HG02973 (cell line): ENCODE results near the gene KCNH1.

Source experiments
- ATAC-seq: cut with Tn5 transposase; IDR thresholded peaks from one replicate; pipeline ENCODE4 v1.9.1; 2021; ENCODE audit warnings: moderate library complexity; ENCODE audit not compliant: unreplicated experiment

Gene KCNH1

DNA sequence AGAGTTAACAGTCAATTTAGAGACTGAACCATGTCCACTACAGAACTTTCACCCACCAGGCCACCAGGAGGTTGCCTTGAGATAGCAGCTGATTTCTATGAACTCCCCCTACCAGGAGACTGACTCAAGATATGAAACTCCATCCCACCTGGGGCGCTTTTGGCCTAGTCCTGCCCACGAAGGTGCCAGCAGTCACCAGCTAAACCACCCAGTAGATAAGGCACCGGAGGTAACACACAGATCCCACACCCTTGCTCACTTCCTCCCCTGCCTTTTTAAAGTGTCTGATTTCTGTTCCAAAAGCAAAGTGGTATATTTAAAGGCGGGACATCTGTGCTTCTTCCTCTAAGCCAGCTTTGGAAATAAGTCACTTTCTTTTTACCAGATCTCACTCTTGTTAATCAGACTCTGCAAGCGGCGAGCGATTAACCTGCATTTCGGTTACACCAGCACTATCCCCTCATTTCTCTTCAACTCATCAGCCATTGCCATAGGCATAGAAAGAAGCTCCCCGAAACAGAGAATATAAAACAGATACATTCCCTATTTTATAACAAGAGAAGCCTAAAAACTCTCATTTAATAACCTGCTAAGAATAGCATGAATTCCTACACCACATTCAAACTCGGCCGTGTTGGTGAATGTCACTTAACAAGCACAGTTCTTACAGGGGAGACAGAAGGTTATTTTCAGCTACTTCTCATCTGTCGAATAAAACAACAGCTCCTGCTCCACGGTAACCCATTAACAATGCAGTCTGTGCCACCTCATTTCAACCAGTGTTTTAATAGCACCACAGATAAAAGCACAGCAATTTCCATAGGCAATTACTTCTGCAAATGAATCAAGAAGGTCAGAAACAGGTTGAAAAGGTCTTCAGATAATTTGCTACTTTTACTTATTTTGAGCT lies 318.1 kb downstream of the KCNH1 start:
- ATAC-seq = no peak

DNA sequence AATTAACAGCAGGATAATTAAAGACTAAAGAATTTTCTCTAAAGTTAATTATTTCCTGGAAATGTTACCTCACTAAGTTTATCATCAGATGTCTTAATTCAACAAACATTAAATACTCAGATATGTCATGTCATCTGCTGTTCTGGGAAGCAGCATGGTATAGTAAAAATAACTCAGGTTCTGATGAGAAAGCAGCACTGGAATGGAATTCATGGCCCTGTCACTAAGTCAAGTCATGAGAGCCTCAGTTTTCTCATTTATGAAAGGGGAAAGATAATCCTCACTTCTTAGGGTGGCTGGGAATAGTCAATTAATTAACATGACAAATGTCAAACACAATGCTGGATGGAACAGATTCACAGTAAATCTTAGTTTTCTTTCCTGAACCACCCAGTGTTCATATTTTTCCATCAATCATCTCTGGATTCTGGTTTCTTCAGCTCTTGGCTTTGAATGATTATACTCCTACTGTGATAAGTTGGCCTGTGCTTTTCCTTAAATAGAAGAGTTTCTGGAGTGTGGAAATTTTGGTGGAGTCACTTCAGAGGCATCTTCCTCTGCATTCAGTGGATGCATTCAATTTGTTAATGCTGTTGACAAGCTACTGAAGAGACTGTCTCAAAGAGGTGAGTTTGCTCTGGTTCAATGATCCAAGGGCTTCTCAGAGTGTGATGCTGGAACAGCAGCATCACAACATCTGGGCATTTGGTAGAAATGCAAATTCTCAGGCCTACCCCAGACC lies 319.4 kb downstream of the KCNH1 start:
- no peak for ATAC-seq

DNA sequence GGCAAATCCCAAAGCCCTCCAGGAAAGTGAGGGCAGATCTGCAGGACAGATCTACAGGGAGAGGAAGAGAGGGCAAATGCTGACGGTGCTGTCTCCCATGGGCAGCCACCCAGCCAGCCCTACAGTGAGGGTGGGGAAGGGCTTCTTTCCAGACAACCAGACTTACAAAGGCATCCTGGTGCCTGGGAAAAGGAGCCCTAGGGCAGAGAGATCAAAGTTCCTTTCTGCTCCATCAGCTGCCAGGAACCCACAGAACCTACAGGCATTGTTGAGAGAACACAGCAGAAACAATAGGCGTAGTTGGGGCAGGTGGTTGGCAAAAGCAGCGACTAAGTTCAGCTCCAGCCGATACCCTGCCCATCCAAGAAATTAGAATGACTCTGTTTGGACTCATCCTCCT lies 332.4 kb downstream of the KCNH1 start:
- ATAC-seq = no peak

DNA sequence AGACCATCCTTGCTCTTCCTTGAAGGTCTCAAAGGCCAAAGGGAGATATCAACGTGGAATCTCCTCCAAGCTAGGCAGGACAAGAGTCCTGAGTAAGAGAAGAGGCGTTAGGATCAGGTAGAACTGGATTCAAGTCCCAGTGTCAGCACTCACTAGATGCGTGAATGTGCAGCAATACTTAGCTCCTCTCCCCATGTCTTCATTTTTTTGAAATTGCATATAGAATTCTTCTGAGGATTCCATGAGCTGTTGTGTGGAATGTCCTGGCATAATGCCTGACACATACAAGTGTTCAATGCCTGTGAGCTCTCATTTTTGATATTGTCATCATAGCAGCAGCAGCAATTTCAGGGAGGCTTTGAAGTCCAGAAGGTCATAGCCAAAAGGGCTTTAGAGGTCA lies 333.2 kb downstream of the KCNH1 start:
- ATAC-seq = no peak

DNA sequence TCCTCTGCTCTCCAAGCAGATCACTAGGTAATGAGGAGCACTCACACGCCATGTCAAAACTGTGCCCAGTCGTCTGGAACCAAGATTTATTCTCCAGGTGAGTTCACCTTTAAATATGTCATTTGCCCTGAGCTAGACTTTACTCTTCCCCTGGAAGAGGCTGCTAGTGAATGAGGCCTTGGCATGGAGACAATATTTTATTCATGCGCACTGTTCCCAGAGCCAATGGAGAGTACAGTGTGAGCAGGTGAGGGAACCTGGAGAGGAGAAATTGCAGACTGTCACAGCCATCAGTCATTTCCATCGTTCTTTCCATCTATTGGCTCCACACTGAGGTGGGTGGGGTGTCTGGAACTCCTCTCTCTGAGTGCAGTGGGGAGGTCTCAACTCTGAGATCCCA lies 333.6 kb downstream of the KCNH1 start:
- no peak for ATAC-seq

DNA sequence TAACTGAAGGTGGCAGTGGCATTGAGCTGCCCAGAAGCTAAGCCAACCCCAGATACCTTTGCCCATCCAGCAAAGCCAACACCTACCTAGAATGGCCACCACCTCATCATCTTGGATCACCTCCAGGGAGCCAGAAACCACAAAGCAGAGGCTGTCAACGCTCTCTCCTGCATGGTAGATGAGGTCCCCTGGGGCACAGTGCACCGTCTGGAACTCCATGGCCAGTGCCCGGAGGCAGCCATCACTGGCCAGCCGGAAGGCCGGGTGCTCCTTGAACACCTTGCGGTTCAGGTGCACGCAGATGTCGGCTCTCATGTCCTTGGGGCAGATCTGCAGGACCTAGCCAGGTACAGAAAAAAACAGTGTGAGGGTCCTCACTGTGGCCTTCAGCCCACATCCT lies 336.5 kb downstream of the KCNH1 start:
- ATAC-seq = no peak

DNA sequence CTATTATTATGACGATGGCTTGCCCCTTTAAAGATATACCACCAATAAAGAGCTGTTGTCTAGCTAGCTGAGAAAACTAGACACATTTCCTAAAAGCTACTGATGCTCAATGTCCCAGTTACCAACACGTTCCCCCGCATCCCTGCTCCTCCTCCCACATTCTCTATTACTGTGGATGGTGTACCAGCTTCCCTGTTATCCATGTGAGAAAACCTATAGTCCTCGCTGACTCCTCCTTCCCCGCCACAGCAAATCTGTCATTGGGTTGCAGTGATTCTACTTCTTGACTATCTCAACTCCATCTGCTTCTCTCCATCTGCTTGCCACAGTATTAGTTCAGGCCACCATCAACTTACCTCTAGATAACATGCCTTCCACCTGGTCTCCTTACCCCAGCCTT lies 337.5 kb downstream of the KCNH1 start:
- no peak for ATAC-seq

DNA sequence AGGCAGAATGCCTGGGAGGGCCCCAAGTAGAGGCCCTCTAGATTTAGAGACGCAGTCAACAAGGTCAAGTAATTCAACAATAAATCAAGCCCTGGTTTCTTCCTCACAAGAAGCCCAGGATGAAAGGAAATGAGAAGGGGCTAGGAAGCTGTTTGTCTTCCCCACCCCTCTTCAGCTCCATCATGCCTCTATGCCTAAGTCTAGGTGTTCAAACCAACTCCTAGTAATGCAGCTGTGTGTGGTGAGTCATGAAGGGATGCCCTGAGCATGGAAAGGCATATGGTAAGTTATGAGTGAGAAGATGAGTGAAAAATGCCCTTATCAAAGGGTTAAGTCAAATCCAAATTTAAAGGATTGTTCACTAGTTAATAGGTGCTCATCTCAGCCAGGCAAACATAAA lies 339.5 kb downstream of the KCNH1 start:
- no peak for ATAC-seq

DNA sequence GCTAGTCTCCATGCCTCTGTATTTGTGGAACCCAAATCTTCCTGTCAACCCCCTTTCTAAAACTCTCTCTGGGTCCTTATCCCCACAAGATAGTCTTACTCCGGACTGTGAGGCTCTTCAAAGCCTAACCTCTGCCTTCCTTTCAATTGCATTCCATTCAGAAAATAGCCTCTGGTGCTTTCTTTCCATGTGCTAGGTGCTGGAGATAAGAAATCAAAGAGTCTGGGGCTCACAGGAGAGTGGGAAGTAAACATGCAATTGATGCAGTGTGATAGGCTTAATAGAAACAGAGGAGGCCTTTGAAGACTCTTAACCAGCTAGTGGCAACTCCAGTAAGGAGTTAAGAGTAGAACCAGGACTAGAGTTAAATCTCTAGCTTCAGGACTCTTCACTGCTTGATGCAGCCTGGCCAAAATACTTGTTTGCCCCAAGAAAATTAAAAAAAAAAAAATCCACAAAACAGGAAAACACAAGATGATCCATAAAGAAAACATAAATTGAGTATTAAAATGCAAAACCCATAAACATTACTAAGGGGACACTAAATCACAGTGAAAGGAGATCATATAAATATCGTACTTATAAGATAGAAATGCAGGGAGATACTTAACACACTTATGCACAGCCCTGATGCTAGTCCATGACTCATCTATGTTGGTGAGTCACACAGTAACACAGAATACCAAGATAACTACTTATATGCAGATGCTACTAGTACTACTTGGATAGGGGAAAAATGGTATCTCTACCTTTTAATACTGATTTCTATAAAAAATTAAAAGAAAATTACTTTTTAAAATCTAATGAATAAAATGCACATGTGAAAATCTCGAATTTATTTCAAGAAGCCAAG lies 341.5 kb downstream of the KCNH1 start:
- ATAC-seq = no peak

DNA sequence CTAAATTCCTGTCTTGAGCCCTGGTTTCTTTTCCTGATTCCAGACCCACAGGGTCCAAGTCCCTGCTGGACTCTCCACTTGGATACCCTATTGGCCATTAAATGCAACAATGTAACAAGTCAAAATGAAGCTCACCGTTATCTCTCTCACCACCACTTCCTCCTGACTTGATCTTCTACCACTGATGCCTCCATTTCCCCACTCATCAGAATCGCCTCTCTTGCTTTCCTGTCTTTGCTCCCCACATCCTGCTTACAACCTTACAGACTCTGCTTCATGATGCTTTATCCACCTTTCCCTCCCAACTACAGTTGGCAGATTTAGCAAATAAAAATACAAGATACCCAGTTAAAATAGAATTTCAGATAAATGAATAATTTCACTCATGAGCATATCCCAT lies 343.8 kb downstream of the KCNH1 start:
- ATAC-seq = no peak

DNA sequence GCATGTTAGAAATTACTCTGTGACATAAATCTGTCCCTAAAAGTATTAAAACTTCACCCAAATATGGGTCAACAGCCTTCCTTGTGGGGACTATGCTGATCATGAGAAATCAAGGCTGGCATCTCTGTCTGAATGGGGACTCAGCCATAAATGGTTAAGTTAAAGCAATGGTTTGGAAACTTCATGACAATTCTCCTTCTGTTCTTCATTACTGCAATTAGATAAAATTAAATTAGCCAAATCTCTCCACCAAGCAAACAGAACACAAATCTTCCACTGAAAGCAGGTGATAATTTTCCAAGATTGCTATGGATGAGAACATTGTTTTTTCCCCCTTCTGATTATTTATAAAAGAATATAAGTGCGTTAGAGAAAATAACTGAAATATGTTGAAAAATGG lies 346.1 kb downstream of the KCNH1 start:
- ATAC-seq = no peak

DNA sequence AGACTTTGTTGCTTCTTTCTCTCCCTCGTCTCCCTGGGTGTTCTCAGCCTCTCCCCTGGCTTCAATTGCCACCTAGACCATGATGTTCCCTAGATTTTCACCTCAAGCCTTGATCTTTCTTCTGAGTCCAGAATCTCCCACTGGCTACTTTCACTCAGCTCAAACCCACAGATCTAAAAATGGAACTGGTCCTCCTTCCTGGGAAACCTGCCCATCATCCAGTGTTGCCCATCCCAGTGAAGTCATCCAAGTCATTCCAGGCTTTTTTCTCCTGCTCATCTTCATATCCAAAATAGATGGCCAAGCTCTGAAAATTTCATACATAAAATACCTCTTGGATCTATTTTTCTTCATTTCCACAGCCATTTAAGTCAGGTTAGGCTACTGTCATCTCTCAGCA lies 347.4 kb downstream of the KCNH1 start:
- ATAC-seq = no peak

DNA sequence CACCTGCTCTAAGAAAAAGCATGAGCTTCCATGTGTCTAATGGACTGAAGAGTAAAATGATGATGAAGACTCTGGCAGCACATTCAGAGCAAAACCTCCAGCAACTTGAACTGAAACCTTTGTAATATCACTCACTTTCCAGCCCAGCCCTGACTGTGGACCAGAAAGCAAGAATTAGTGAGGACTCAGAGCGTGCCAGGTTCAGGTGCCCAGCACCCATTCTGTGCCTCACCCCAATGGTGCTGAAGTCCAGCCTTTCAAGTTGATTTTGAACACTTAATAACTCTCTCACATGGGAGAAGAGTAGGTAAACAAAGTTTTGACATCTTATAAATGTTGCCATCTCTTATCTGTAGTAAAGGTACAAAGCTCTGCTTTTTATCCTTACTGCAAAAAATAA lies 350.0 kb downstream of the KCNH1 start:
- ATAC-seq = no peak

DNA sequence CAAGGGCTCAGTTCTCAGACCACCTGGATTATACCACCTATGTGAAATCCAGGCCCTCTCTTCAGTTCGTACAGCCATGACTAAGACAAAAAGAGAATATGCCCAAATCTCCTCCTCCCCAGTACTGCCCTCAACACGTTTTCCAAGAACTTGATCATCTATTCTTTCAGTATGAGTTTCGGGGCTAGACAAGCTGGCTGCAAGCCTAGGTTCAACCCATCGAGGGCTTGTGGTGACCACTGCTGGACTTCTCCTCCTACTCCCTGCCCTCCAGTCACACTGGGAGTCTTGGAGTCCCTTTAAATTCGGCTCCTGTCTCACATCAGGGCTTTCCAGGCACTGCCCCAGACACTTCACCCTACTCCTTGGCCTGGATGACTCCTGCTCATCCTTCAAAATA lies 352.3 kb downstream of the KCNH1 start:
- ATAC-seq = no peak

DNA sequence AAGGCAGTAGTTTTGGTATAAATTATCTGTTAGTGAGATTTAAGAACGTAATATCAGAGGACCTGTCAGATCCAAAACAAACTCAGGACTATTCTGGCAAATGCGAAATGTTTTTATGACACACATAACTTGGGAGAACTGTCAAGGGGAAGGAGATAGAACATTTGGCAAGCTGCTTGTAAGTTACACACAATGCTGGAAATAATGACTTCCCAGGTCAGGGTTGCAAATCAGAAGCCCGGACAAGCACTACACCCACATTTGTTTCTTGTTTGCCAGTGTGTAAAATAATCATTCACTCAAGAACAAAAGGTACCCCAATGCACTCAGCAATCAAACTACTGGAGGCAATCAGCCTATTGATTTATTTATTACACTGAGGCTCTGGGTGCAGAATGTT lies 354.7 kb downstream of the KCNH1 start:
- no peak for ATAC-seq

DNA sequence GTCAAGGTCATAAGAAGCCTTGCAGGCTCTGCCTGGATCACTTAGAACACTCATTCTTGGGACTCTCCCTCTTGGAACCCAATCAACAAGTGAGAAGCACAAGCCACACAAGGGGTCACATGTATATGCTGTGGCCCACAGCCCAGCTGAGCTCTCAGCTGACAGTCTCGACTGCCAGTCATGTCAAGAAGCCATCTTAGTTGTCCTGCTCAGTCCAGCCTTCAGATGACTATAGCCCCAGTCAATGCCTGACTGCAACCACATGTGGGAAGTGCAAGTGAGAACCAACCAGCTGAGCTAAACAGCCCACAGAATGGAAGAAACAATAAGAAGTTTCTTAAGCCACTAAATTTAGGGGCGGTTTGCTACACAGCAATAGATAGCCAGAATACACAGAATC lies 356.0 kb downstream of the KCNH1 start:
- no peak for ATAC-seq

DNA sequence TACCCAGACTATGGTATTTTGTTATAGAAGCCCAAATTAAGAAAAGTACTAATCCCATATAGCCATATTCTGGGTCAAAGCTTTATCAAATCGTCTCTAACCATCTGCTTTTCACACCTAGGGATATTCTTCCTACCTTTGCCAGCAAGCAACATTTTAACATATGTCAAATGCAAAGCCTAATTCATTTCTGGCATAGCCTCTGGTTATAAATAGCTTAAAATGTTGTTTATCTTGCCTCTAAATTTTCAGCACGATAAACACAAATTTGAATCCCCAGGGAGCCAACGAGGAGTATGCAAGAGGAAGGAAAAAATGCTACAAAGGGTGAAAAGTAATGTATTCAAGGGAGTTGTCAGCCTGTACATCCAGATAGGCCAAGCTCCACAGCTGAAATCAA lies 357.2 kb downstream of the KCNH1 start:
- ATAC-seq = no peak

DNA sequence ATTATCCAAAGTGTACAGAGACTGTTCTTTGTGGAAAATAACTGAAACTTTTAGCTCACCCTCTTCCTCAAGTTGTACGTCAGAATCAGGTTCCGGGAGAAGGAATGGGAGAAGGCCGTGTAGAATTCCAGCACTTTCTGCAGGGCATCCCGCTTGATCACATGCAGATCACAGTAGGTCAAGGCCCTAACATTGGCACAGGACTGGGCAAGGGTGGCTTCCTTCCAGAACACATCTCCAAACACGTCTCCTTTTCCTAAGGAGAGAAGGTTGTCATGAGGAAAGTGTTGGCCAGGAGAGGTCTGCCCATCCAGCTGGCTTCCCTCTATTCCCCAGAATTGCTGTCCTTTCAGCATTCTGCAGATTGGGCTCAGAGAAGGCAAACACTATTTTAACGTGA lies 358.7 kb downstream of the KCNH1 start:
- ATAC-seq = no peak

DNA sequence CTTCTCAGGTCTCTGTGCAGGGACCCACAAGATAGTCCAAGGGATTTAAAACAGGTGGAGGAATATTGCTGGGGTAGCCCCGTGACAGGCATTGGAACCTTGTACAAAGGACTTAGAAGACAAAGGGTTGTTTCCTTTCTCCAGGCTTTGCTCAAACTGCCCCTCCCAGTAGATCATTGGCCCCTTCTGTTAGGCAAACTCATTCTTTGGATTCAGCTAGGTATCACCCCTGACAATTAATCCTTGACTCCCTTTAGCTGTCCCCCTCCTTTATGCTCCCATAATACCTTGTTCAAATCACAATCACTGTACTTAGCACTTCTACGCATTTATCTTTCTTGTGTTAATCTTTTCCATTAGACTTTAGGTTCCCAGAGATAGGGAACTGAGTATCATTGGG lies 360.5 kb downstream of the KCNH1 start:
- ATAC-seq = no peak

DNA sequence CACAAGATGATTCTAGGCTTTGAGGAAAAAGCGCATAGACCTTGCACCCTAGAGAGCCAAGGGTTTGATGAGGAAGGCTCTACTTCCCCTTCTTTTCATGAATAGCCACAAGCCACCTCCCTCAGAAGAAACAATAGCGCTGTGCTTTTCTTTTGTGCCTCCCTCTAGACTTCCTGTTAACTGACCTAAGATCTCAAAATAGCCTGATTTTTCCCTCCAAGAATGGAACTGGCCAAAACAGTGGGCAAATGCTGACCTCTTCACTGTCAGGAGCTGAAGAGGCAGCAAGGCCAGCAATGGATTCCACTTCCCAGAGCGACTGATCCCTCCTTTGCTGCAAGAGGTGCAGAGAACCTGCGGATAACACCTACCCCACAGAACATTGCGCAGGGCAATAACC lies 362.8 kb downstream of the KCNH1 start:
- no peak for ATAC-seq

DNA sequence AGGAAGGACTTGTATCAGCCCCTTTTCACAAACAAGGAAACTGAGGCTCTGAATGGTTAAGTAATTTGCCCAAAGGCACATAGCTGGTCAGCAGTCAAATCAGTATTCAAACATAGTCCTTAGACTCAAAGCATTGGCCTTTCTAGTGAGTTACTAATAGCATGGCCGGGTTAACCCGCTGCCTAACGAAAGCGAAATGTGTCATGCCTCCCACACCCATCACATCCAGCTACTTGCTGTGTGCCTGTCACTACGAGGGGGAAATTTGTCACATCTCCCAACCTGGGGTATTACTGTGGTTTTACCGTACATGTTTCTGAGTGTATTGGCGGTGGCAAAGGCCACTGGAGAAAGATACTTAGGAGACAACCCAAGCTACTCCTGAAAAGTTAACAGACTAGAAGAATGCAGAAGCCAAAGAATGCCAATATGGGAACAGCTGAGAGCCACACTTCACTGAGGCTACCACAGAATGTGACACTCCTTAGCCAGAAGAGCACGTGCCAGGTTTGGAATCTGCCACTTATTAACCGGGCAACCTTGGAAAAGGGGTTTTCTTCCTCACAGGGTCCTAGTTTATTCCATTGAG lies 363.5 kb downstream of the KCNH1 start:
- ATAC-seq = no peak
